HL-60 (cell line): ENCODE data around the gene COX6A2.

ENCODE experiments used
- CTCF ChIP-seq: IDR thresholded peaks from one replicate; pipeline ENCODE4 v1.5.1; 2011; ENCODE audit warnings: low read length, control low read depth, inconsistent platforms; ENCODE audit not compliant: insufficient read depth
- GABPA ChIP-seq: IDR thresholded peaks from 2 replicates; pipeline ENCODE4 v1.6.1; 2012; ENCODE audit warnings: low read depth
- POLR2AphosphoS5 ChIP-seq: IDR thresholded peaks from 2 replicates; pipeline ENCODE4 v1.6.1; 2012; ENCODE audit warnings: low read depth
- REST ChIP-seq: IDR thresholded peaks from 2 replicates; pipeline ENCODE4 v1.6.1; 2012; ENCODE audit warnings: low read depth; ENCODE audit not compliant: insufficient replicate concordance
- SPI1 ChIP-seq: IDR thresholded peaks from 2 replicates; pipeline ENCODE4 v1.6.1; 2012; ENCODE audit warnings: low read depth, mild to moderate bottlenecking, borderline replicate concordance

GRCh38 chr16:31390504-31391041 lies 37.6 kb downstream of the COX6A2 start:
- TF ChIP-seq CTCF (no peak), POLR2AphosphoS5 (no peak), REST (no peak), GABPA (no peak), SPI1 (no peak)
